HG03558 (cell line): ENCODE measurements around the gene SH3BP5L.
"Not testable (repeated sequence)": the region's sequence is repeated elsewhere in the genome, so short reads cannot be mapped to it uniquely, and the experiment has no call there.

Experiments used
- ATAC-seq: cut with Tn5 transposase; IDR thresholded peaks from one replicate; pipeline ENCODE4 v1.9.1; 2021; ENCODE audit warnings: moderate number of reproducible peaks; ENCODE audit not compliant: unreplicated experiment; ENCODE audit errors: extremely low read depth

The SH3BP5L gene

GRCh38 chr1:248837045-248837780 lies 11.5 kb upstream of the SH3BP5L start:
- ATAC-seq: no peak

DNA sequence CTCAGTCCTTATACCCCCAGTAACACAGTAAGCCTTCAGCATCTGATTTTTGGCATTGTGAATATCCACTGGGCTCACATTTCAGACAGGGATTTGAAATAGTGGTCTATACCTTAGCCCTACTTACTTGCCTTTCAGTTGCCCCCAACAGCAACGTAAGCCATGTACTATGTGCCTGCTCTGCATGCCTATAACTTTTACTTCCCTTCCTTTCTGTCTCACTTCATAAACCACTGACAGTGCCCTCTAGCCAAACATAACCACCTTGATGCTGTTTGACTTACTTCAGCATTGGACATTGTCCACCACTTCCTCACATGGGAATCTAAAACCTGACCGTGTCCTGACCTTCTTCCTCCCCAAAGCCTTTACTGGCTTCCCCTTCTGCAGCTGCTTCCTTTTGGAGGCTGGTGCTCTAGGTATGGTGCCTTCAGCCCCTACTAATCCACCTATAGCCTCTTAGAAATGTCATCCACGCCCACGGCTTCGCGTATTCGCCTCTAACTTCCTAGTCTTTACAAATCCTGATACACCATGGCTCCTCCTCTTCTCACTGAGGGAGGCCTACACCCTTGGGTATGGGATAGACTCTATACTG lies 8.7 kb upstream of the SH3BP5L start:
- no peak for ATAC-seq

GRCh38 chr1:248831842-248832241 lies 6.1 kb upstream of the SH3BP5L start:
- ATAC-seq: no peak

DNA sequence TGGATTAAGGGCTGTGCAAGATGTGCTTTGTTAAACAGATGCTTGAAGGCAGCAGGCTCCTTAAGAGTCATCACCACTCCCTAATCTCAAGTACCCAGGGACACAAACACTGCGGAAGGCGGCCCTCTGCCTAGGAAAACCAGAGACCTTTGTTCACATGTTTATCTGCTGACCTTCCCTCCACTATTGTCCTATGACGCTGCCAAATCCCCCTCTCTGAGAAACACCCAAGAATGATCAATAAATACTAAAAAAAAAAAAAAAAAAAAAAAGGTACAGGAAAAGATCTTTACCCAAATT lies 5.0 kb upstream of the SH3BP5L start:
- not testable (repeated sequence) for ATAC-seq

DNA sequence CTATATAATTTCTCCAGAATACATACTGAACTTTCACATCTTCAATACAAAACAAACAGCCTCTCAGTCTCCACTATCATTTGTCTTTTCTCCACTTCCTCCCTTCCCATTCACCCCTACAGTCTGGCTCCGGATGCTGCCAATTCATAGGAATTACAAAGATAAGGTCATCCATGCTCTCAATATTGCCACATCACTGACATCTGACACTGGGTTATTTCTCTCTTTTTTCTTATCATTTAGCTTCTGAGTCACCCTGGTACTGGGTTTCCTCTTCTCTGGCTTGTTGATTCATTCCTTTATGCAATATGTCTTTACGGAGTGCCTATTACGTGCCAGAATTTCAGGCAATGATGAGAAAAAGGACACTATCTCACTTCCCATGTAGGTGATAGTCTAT lies 3.1 kb upstream of the SH3BP5L start:
- no peak for ATAC-seq

DNA sequence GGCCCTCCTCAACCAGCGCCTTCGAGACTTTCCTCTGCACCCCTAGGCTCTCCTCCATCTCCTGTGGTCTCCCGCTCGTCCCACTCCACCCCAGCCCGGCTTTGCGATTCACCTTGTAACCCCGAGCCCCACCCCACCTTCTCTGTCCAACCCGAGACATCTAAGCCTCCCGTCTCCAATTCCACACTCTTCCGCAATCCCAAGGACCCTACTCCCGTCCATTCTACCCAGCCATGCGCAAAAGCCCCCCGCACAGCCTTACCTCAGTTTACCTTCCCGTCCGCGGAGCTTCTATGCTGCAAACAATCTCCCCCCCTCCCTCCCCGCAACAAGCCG lies 174 bp downstream of the SH3BP5L start:
- no peak for ATAC-seq

DNA sequence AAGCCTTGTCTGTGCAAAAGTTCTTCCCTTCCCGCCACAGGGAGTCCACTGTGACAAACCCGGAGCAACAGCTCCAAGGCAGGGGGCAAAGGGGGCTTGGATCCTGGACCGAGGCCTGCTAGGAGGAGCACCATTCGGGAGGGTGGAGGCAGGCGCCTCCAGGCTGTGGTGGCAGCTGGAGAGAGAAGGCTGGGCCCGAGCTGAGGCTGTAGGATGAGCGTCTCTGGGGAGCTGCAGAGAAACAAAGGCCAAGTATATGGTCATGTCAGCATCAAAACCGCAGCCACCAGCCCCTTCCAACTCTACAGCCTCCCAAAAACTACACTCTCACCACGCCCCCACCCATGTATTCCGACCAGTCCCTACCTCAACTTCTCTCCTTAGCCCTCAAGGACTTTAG lies 579 bp downstream of the SH3BP5L start:
- no peak for ATAC-seq

GRCh38 chr1:248824701-248825100 lies 1.0 kb downstream of the SH3BP5L start:
- no peak for ATAC-seq

DNA sequence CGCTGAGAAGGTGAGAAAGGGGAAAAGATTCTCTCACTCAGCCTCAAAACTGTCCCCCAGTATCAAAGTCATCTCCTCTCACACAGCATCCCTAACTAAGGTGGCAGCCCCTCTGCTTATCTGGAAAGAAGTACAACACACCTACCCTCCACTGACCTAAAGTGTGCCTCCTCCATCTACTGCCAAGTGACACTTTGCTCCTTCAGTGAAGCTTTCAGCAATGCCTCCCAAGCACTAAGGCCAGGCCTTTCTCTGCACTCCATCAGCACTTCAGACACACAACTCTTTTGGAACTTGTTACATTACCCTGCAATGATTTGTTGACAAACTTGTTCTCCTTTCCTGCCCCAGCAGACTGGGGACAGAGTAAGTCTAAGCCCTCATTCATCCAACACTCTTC lies 1.4 kb downstream of the SH3BP5L start:
- ATAC-seq: no peak

GRCh38 chr1:248823517-248824001 lies 2.2 kb downstream of the SH3BP5L start:
- no peak for ATAC-seq

DNA sequence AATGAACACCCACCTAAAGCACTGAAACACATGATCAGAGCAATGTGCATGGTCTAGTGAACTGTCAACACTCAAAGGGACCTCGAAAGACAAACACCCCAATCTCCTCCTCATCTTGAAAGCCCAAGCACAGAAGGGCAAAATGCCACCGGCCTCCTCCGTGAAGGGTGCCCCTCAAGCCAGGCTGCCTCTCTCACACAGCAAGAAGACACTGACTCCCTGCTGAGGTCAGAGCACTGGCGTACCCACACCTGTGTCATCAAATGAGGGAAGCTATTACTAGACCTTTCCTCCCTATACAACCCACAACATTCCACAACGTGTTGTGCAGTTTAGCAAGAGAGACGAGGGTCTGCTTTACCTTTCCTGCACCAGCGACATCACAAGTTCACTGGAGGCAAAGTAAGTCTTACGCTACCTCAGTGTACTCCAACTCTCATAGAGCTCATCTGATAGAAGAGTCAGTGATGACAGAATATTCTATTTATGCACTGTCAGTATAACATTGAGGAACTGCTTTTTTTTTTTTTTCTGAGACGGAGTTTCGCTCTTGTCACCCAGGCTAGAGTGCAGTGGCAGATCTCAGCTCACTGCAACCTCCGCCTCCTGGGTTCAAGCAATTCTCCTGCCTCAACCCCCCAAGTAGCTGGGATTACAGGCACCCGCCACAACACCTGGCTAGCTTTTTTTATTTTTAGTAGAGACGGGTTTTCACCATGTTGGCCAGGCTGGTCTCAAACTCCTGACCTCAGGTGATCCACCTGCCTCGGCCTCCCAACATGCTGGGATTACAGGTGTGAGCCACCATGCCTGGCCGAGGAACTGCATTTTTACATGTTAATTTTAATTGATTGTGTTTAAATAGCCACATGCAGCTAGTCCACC lies 3.3 kb downstream of the SH3BP5L start:
- no peak for ATAC-seq

- no peak for ATAC-seq
Observed at GRCh38 chr1:248821641-248822040, 4.1 kb downstream of the SH3BP5L start.

- ATAC-seq: no peak
Observed at GRCh38 chr1:248821101-248821500, 4.6 kb downstream of the SH3BP5L start.

GRCh38 chr1:248820041-248820585 lies 5.6 kb downstream of the SH3BP5L start:
- ATAC-seq: no peak

DNA sequence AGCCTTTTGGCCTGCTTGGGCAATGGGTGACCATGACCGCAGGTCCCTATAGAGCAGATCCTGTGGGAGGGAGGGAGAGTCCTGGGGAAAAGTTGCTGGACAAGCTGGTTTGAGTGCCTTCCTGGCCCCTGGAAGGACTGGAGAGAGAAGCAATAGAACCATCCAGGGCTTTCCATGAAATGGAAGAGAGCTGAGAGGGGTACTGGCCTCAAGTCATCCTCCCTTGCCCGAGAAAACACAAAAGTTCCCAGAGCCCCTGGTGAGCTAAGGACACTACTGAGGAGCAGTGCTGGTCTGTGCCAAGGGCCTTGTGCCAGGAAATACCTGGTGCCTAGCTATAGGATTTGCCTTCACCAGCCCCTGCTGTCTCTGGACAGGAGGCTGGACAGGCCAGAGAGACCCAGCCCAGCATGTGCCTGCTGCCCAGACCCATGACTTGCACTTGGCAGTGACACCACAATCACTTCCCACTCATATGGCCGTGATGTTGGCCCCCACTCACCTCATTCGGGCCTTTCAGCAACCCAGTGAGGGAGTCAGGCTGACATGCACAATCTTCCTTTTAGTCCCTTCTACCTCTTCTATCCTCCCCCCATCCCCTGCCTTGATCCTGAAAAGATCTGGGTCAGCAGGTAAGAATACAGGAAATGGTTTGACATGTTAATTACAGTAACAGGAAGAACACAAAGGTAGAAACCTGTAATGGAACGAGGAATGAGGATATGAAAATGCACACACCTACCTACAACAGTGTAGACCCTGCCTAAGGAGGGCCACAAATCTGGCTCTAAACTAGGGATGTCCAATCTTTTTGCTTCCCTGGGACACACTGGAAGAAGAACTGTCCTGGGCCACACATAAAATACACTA lies 7.0 kb downstream of the SH3BP5L start:
- no peak for ATAC-seq

GRCh38 chr1:248817065-248817464 lies 8.7 kb downstream of the SH3BP5L start:
- no peak for ATAC-seq

DNA sequence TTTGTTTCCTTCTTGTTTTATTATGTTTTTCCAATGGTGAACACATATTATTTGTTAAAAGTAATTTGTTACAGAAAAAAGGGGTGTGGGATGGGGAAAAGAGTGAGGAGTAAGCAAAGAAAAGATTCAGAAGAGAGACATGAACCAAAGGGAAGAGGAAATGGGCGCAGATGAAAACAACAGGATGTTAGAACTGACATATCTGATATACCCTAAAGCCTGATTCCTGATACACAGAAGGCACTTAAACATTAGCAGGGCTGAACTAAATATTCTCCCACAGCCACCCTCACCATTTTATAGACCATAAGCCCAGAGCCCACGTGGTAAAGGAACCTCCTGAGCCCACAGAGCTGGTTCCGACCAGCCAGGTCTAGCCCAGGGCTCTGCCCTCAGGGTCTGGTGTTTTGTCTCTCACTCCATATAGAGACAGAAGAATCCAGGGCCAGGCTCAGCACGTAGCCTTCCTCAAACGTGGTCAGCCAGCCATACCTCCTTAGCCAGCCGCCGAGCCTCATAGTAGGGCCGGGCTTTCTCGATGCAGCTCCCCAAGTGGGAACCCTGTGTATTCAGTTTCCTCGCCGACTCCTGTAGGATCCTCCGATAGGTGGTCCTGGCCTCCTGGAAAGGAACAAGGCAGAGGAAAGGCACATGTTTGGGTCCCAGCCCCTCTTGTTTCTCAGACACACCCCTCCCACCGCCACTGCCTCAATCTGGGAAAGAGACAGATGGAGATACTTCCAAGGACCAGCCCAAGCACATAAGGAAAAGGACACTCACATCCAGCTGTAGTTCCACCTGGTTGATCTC lies 9.5 kb downstream of the SH3BP5L start:
- ATAC-seq: no peak

DNA sequence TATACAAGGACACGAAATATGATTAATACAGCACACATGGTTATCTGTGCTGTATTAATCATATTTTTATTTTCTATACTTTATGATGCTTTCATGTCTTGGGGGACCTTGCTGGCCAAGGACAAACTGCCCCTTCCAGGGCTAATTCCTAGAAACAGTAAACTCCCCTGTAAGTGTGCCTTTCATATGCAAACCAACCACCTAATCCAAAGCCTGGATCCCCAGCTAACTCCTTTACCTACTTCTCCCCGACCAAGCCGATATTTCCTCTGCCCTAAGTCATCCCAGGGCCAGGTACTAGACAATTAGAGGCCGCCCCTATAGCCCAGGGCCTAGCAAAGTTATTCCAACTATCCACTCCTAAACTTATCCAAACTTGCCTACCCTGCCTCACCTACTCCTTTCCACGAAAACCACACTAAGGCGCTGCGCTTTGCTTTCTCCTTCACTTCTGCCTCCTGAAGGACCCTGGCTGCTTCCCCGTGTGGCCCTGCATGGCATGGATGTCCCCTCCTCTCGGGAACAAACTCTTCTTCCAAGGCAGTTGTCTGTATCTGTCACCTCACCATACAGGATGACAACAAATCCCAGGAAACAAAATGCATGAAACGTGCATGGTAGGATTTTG lies 10.2 kb downstream of the SH3BP5L start:
- ATAC-seq: no peak

DNA sequence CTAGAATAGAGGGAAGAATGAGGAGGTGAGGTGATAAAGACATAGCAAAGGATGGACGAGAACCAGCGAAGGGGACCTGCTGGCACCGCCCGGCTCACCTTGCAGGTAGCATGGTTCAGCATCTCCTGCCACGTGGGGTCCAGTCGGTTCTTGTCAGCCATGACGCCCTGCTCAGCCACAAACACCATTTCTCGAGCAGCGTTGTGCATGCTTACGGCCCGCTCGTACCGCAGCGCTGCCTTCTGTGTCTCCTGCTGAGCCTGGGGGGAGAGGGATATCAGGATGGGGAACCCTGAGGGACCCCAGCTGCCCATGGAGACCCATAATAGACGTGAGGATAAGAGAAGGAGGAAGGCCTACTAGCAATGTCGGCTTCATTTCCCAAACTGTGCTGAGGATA lies 11.4 kb downstream of the SH3BP5L start:
- ATAC-seq: no peak
